Small intestine (tissue), 7 donors: ENCODE results near the gene CCDC88C. TPM values are rescaled to one million over a fixed set of nuclear protein-coding genes. Genes with fewer than 3 reads are reported as not detected.

Source experiments
- DNase-seq, 2 donors: peaks; one replicate each; pipeline versions ENCODE4 v3.0.0 to v3.0.0-alpha.2; 2013
- FAIRE-seq: peaks from 2 replicates; lab custom pipeline; 2012; peaks lifted over from hg19 to GRCh38; lab: Jason Lieb, UNC
- H3K27ac ChIP-seq, 3 donors: one replicate each; pipeline ENCODE4 v1.5.1; 2013; ENCODE audit warnings: low read length in 2 of 3, mild to moderate bottlenecking in 2 of 3, control low read depth in 1 of 3, inconsistent platforms in 1 of 3, low read depth in 1 of 3, moderate library complexity in 1 of 3
- H3K27me3 ChIP-seq, 3 donors: one replicate each; pipeline ENCODE4 v1.6.1; 2013; ENCODE audit warnings: low read length in 3 of 3, inconsistent platforms in 1 of 3; ENCODE audit not compliant: control insufficient read depth in 3 of 3, insufficient read depth in 3 of 3
- H3K36me3 ChIP-seq, 3 donors: one replicate each; pipeline ENCODE4 v1.6.1; 2013; ENCODE audit warnings: low read length in 3 of 3, inconsistent platforms in 1 of 3, low read depth in 1 of 3, mild to moderate bottlenecking in 1 of 3, moderate library complexity in 1 of 3; ENCODE audit not compliant: control insufficient read depth in 3 of 3, insufficient read depth in 2 of 3
- H3K4me1 ChIP-seq, 3 donors: one replicate each; pipeline ENCODE4 v1.6.1; 2013; ENCODE audit warnings: low read length in 2 of 3, inconsistent platforms in 1 of 3, low read depth in 1 of 3, mild to moderate bottlenecking in 1 of 3, moderate library complexity in 1 of 3; ENCODE audit not compliant: control insufficient read depth in 3 of 3, insufficient read depth in 2 of 3
- H3K4me3 ChIP-seq, 3 donors: one replicate each; pipeline ENCODE4 v1.5.1; 2013; ENCODE audit warnings: low read length in 3 of 3, control low read depth in 1 of 3, inconsistent platforms in 1 of 3, low read depth in 1 of 3, mild to moderate bottlenecking in 1 of 3, moderate library complexity in 1 of 3
- H3K9me3 ChIP-seq, 2 donors: one replicate each; pipeline ENCODE4 v1.6.1; 2013; ENCODE audit warnings: low read depth in 1 of 2, low read length in 1 of 2; ENCODE audit not compliant: control insufficient read depth in 2 of 2, insufficient read depth in 1 of 2
- WGBS, 3 donors: extraction: QIAGEN DNeasy Blood & Tissue Kit; methylation state at CpG; one replicate each; pipeline ENCODE4 v1.1.7; 2013; 5-methylcytosine and 5-hydroxymethylcytosine counted together
- polyA plus RNA-seq, 4 donors: library from polyadenylated mRNA; stranded (reverse) in 3 of 4; unstranded in 1 of 4; fragments of 200-250 nt in 3 of 4; fragments of 120-200 nt in 1 of 4; gene quantifications; one replicate each; pipeline versions ENCODE4 v1.2.1 to v1.2.3, GENCODE V29; 2013
- donor health status: healthy with polysubstance abuse.
- donor health status: control.
- donor health status: control.
- donor health status: Bipolar disorder and iron deficiency.
- donor health status: healthy.

The CCDC88C gene
- polyA plus RNA-seq, 4 donors: 13.2 to 25.9 (median 18.3) TPM

DNA sequence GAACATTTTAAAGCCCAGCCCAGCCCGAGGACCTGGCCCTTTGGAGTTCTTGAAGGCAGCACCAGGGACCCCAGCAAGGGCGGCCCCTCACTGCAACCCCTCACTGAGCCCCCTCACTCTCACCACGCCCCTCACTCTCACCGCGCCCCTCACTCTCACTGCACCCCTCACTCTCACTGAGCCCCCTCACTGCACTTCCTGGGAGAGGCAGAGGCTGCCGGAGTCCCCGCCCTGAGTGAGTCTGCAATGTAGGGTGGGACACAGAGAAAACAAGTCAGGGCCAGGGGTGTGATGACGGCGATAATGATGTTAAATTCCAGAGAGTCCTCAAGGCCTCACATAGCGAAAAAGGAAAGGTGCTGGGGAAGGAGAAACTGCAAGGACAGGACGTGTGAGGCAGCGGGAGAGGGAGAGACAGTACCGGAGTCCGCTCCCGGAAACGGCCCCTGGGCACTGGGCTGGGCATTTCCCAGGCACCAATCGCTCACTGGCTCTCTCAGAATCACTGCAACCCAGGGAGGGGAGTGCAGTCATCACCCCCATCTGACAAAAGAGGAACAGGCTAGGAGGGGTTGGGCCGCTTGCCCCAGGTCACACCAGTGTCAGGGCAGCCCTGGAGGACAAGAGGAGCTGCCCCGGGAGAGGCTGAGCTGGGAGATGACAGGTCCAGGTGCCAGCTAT lies 24.9 kb downstream of the CCDC88C start:
- peaks cover 0 to 17% (median 0%) of the 10 kb centered on the region in 3 donors for H3K36me3 ChIP-seq
- DNase-seq (no peak), FAIRE-seq (no peak)
- no peak overlapping the region for H3K4me3 ChIP-seq
- no peaks in the 10 kb centered on the region for H3K27me3 ChIP-seq
- WGBS, 3 donors: 72 to 81% (median 78%) methylated on average over 19 of the region's 19 CpGs
- H3K4me1 ChIP-seq: peaks cover 3 to 35% (median 8%) of the 10 kb centered on the region in 3 donors
- H3K27ac ChIP-seq: no peak overlapping the region
- H3K9me3 ChIP-seq: no peaks in the 10 kb centered on the region

DNA sequence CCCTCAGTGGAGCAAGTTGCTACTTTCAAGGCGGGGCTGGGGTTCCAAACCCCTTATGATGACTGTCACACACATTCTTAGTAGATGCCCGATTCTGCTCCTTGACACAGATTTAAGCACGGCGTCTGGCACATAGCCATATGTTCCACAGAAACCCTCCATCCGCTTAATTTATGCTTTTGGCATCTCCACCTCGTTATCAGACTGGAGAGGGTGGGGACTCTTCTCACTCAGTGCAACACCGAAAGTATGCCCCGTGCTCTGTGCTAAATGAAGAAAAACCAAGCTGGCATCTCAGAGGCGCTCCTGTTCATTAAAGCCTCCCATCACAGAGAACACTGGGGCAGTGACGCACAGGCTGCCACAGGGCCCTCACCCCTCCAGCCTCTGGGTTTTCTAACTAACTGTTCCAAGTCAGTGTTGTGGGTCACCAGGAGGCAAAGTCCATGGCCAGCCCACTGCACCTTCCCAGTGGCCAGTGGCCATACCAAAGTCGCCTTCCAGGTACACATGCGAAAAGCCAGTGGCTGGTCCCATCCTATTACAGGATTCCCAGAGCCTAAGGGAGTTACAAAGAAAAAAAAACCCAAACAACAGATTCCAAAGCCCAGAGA lies 27.3 kb downstream of the CCDC88C start:
- no peak overlapping the region for H3K4me3 ChIP-seq
- H3K9me3 ChIP-seq: no peaks in the 10 kb centered on the region
- peaks cover 0 to 25% (median 0%) of the 10 kb centered on the region in 3 donors for H3K36me3 ChIP-seq
- H3K4me1 ChIP-seq: peaks cover 3 to 15% (median 6%) of the 10 kb centered on the region in 3 donors
- WGBS, 3 donors: 58 to 73% (median 63%) methylated on average over 12 of the region's 12 CpGs
- peak overlapping the region in 1 of 3 donors; percentile 17 for H3K27ac ChIP-seq
- no peak for DNase-seq
- FAIRE-seq: no peak
- no peaks in the 10 kb centered on the region for H3K27me3 ChIP-seq

DNA sequence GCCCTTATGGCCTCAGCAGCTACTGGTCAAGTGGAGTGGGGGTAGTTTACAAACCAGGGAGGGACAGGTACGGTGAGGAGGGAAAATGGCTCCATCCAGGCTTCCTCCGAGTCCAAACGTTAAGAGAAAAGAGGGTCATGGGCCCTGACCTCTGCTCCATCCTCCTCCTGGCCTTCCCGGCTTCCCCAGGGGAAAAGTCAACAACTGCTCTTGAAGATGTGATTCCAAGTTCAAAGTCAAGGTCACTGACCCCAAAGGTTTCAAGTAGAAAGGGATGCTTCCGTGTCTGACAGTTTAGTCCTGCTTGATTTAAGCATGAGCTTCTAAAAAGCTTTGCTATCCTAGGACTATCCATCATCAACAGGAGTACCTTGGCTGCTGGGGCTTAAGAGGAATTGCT lies 28.5 kb downstream of the CCDC88C start:
- FAIRE-seq: no peak

DNA sequence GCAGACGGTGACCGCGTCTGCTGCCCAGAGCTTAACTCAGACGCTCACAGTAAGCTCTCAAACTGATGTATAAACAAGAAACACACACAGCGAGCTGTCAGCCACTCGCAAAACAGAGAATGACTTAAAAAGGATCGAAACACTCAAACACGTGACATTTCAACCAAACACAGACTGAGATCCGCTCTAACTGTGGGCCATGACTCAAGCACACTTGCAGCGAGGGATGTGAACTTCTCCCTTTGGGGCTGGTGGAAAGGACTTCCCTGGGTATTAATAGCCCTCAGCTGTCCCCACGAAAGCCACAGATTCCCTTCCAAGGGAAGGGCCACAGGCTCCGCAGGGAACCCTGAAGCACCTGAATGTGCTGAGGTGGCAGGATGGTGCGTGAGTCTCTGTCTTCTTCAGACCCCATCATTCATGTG lies 29.1 kb downstream of the CCDC88C start:
- no peak for DNase-seq
- Histone ChIP-seq H3K27ac (peak overlapping the region; percentile 15 to 81 (median 33)), H3K4me1 (peaks cover 3 to 15% (median 6%) of the 10 kb centered on the region in 3 donors), H3K4me3 (no peak overlapping the region), H3K9me3 (no peaks in the 10 kb centered on the region), H3K27me3 (no peaks in the 10 kb centered on the region), H3K36me3 (peaks cover 0 to 33% (median 0%) of the 10 kb centered on the region in 3 donors)
- no peak for FAIRE-seq
- WGBS, 3 donors: 67 to 85% (median 74%) methylated on average over 13 of the region's 13 CpGs

More for the DNA sequence above, 28.5 kb downstream of the CCDC88C start:
- H3K4me3 ChIP-seq: no peak overlapping the region
- H3K27me3 ChIP-seq: no peaks in the 10 kb centered on the region
- H3K9me3 ChIP-seq: no peaks in the 10 kb centered on the region
- H3K36me3 ChIP-seq: peaks cover 0 to 30% (median 0%) of the 10 kb centered on the region in 3 donors
- 73 to 76% (median 74%) methylated on average over 5 of the region's 5 CpGs for WGBS, 3 donors
- peak overlapping the region in 1 of 3 donors; percentile 48 for H3K27ac ChIP-seq
- H3K4me1 ChIP-seq: peaks cover 3 to 15% (median 6%) of the 10 kb centered on the region in 3 donors
- no peak for DNase-seq

DNA sequence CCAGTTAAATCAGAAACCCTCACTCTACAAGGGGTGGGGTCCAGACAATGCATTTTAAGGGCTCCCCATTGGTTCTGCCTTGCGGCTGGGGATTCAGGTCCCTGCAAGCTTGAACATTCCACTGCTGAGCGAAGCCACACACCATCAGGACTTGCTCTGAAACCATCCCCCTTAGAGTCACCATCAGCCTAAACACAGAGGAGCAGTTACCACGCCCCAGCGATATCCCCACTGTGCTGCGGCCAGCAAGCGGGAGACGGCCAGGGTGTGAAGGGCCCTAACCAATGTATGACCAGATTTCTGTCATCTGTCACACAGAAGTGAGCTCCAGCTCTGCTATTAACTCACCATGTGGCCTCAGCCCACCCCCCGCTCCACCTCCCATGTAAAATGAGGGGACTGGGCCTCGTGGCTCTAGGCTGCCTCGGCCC lies 29.7 kb downstream of the CCDC88C start:
- 81 to 89% (median 89%) methylated on average over 10 of the region's 10 CpGs for WGBS, 3 donors
- peaks cover 3 to 11% (median 6%) of the 10 kb centered on the region in 3 donors for H3K4me1 ChIP-seq
- H3K36me3 ChIP-seq: peaks cover 0 to 33% (median 0%) of the 10 kb centered on the region in 3 donors
- H3K27me3 ChIP-seq: no peaks in the 10 kb centered on the region
- H3K27ac ChIP-seq: peak overlapping the region; percentile 15 to 81 (median 33)
- FAIRE-seq (no peak), DNase-seq (no peak)
- H3K9me3 ChIP-seq: no peaks in the 10 kb centered on the region
- no peak overlapping the region for H3K4me3 ChIP-seq

DNA sequence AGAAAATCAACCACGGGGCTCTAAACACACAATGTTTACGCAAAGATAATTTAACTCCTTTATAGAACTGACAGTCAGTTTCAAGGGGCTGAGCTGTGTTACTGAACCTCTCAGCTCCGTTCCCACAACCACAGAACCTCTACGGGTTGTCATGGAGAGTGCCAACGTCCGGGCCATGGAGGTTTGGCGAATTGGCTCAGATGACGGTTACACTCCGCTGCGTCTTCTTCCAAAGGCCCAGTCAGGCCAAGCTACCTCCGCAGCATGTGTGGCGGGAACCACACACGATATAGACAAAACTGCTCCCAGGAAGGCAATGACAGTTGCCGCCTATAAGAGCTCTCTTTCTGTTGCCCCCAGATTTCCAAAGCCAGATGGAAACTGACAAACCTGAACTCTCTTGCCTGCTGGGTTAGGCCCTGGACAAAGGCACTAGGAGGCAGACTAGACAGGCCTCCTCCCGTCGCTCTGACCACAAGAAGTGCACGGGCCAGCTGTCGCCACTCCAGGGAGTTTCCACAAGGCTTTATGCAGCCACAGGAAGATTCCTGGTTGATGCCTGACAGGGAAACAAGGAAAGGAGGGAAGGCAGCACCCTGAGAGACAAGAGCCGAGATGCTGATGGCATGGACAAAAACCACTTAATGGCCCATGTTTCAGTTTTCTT lies 30.3 kb downstream of the CCDC88C start:
- no peaks in the 10 kb centered on the region for H3K27me3 ChIP-seq
- H3K27ac ChIP-seq: peak overlapping the region in 1 of 3 donors; percentile 81
- FAIRE-seq (no peak), DNase-seq (no peak)
- peaks cover 0 to 33% (median 0%) of the 10 kb centered on the region in 3 donors for H3K36me3 ChIP-seq
- H3K4me1 ChIP-seq: peaks cover 3 to 10% (median 6%) of the 10 kb centered on the region in 3 donors
- 74 to 86% (median 76%) methylated on average over 19 of the region's 19 CpGs for WGBS, 3 donors
- H3K4me3 ChIP-seq: no peak overlapping the region
- H3K9me3 ChIP-seq: no peaks in the 10 kb centered on the region

DNA sequence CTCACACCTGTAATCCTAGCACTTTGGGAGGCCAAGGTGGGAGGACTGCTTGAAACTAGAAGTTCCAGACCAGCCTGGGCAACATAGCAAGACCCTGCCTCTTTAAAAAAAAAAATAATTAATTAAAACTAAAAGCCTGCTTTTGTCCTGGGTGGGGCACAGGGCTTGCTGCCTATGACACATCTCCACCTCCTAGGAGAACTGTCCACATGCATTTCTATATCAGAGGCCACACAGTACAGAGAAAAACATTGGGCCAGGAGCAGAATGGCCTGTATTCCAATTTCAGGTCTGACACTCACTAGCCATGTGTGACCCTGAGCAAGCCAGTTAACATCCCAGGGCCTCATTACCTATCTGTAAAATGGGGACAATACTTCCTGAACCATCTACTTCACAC lies 31.9 kb downstream of the CCDC88C start:
- Histone ChIP-seq H3K36me3 (peaks cover 0 to 35% (median 0%) of the 10 kb centered on the region in 3 donors), H3K27ac (no peak overlapping the region), H3K4me3 (no peak overlapping the region), H3K4me1 (peaks cover 3 to 10% (median 6%) of the 10 kb centered on the region in 3 donors), H3K9me3 (no peaks in the 10 kb centered on the region), H3K27me3 (no peaks in the 10 kb centered on the region)
- FAIRE-seq (no peak), DNase-seq (no peak)

DNA sequence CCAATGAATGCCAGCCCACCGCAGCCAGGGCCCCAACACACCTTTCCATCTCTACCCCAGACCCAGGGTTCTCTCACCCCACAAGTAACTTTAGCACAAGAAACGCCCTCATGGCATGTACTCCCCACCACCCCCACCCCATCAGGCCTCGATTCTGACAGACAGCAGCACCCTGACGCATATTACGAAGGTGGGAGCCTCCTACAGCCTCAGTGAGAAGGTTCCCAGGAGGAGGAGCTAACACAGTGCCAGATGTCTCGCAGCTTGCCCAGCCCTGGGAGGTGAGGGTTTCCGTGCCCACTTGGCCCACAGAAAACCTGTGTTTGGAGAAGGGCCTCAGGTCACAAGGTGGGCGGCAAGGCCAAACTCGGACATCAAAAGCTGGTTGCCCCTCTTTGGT lies 32.4 kb downstream of the CCDC88C start:
- Histone ChIP-seq H3K4me3 (no peak overlapping the region), H3K4me1 (peaks cover 0 to 10% (median 4%) of the 10 kb centered on the region in 3 donors), H3K27me3 (no peaks in the 10 kb centered on the region), H3K27ac (no peak overlapping the region), H3K36me3 (peaks cover 0 to 31% (median 0%) of the 10 kb centered on the region in 3 donors), H3K9me3 (no peaks in the 10 kb centered on the region)
- FAIRE-seq (no peak), DNase-seq (no peak)
- WGBS, 3 donors: 91 to 97% (median 95%) methylated on average over 9 of the region's 9 CpGs
